Thyroid gland (tissue), 4 donors: Measurements from ENCODE around the gene DYNC2LI1.

ENCODE experiments used
- CTCF ChIP-seq, 6 experiments: fragments of 200-600 bp in 3 of 6; fragments of 450-650 bp in 3 of 6; sonication (generic) in 3 of 6; IDR thresholded peaks; one replicate each; pipeline ENCODE4 v1.5.1; 2016 to 2019; ENCODE audit warnings: antibody characterized with exemption in 6 of 6, mild to moderate bottlenecking in 2 of 6, inconsistent platforms in 1 of 6, moderate library complexity in 1 of 6
- POLR2A ChIP-seq, 2 donors: fragments of 450-650 bp; IDR thresholded peaks; one replicate each; pipeline ENCODE4 v1.6.1; 2017; ENCODE audit warnings: antibody characterized with exemption in 2 of 2, mild to moderate bottlenecking in 2 of 2, moderate library complexity in 1 of 2

- TF ChIP-seq CTCF (IDR thresholded peaks at IDR 0.05) (no peak), POLR2A (IDR thresholded peaks at IDR 0.05) (no peak)
Observed at GRCh38 chr2:43824512-43824911, 50.7 kb downstream of the DYNC2LI1 start.
